C1 segment of cervical spinal cord (tissue), 14 donors: ENCODE data around the gene PTPRM.

Experiments
- DNase-seq, 14 donors: peaks; one replicate each; lab custom pipeline; 2025; lab: John Stamatoyannopoulos, UW

Gene PTPRM

GRCh38 chr18:8097927-8098326, 530.8 kb downstream of the PTPRM start:
- no peak for DNase-seq

- no peak for DNase-seq
Observed at GRCh38 chr18:8106603-8107002, 539.5 kb downstream of the PTPRM start.

- no peak for DNase-seq
Observed at GRCh38 chr18:8107426-8107825, 540.3 kb downstream of the PTPRM start.

GRCh38 chr18:8114480-8114879, 547.4 kb downstream of the PTPRM start:
- no peak for DNase-seq

GRCh38 chr18:8116341-8117005, 549.4 kb downstream of the PTPRM start:
- DNase-seq, result no peak

- no peak for DNase-seq
Observed at GRCh38 chr18:8117006-8117371, 549.9 kb downstream of the PTPRM start.

GRCh38 chr18:8121101-8121500, 554.0 kb downstream of the PTPRM start:
- no peak for DNase-seq

GRCh38 chr18:8121942-8122480, 554.9 kb downstream of the PTPRM start:
- no peak for DNase-seq

GRCh38 chr18:8124232-8125146, 557.4 kb downstream of the PTPRM start:
- DNase-seq, result no peak

- no peak for DNase-seq
Observed at GRCh38 chr18:8130096-8130495, 563.0 kb downstream of the PTPRM start.

- no peak for DNase-seq
Observed at GRCh38 chr18:8133032-8133431, 565.9 kb downstream of the PTPRM start.

GRCh38 chr18:8133888-8134287, 566.8 kb downstream of the PTPRM start:
- DNase-seq, result no peak

- no peak for DNase-seq
Observed at GRCh38 chr18:8139127-8139527, 572.0 kb downstream of the PTPRM start.

GRCh38 chr18:8139891-8140406, 572.8 kb downstream of the PTPRM start:
- peak in 4 of 14 donors; percentile 11 to 72 (median 37) for DNase-seq

GRCh38 chr18:8140841-8141501, 573.9 kb downstream of the PTPRM start:
- DNase-seq, result no peak

GRCh38 chr18:8142131-8142711, 575.1 kb downstream of the PTPRM start:
- no peak for DNase-seq

GRCh38 chr18:8142932-8143331, 575.8 kb downstream of the PTPRM start:
- no peak for DNase-seq

GRCh38 chr18:8151181-8151580, 584.1 kb downstream of the PTPRM start:
- DNase-seq, result no peak

GRCh38 chr18:8153887-8154583, 586.9 kb downstream of the PTPRM start:
- DNase-seq, result no peak

- no peak for DNase-seq
Observed at GRCh38 chr18:8162802-8163201, 595.7 kb downstream of the PTPRM start.
